GM12891 (cell line): Measurements from ENCODE around the gene PRPH.

ENCODE experiments used
- PAX5 ChIP-seq: IDR thresholded peaks from 2 replicates; pipeline ENCODE4 v1.6.1; 2011; ENCODE audit warnings: low read length, moderate library complexity, mild to moderate bottlenecking; ENCODE audit not compliant: insufficient read depth, severe bottlenecking
- POLR2A ChIP-seq: IDR thresholded peaks from 2 replicates; pipeline ENCODE4 v1.6.1; 2011; ENCODE audit warnings: low read depth, low read length, control low read depth
- POLR2AphosphoS5 ChIP-seq: IDR thresholded peaks from 2 replicates; pipeline ENCODE4 v1.6.1; 2011; ENCODE audit warnings: low read depth, low read length, control low read depth
- SPI1 ChIP-seq: IDR thresholded peaks from 2 replicates; pipeline ENCODE4 v1.6.1; 2011; ENCODE audit warnings: low read depth, low read length, control low read depth
- TAF1 ChIP-seq: IDR thresholded peaks from 2 replicates; pipeline ENCODE4 v1.6.1; 2011; ENCODE audit warnings: low read depth, low read length, control low read depth

GRCh38 chr12:49264873-49265792 lies 29.8 kb upstream of the PRPH start, which contains the start of gene TUBA1C:
- TF ChIP-seq POLR2AphosphoS5 (peak; percentile 99), POLR2A (peak; percentile 99), SPI1 (peak; percentile 39; the same call in 1 of the 2 replicates), TAF1 (peak; percentile 96), PAX5 (no peak)
